HG03175 (cell line): ENCODE results near the gene EFNA2.

Source experiments
- ATAC-seq: cut with Tn5 transposase; IDR thresholded peaks from one replicate; pipeline ENCODE4 v1.9.1; 2021; ENCODE audit warnings: mild to moderate bottlenecking, moderate library complexity; ENCODE audit not compliant: unreplicated experiment

Gene EFNA2

GRCh38 chr19:1248786-1249297 lies 36.8 kb upstream of the EFNA2 start:
- ATAC-seq: peak; percentile 24

GRCh38 chr19:1249298-1249989 lies 36.2 kb upstream of the EFNA2 start:
- peak; percentile 50 for ATAC-seq

DNA sequence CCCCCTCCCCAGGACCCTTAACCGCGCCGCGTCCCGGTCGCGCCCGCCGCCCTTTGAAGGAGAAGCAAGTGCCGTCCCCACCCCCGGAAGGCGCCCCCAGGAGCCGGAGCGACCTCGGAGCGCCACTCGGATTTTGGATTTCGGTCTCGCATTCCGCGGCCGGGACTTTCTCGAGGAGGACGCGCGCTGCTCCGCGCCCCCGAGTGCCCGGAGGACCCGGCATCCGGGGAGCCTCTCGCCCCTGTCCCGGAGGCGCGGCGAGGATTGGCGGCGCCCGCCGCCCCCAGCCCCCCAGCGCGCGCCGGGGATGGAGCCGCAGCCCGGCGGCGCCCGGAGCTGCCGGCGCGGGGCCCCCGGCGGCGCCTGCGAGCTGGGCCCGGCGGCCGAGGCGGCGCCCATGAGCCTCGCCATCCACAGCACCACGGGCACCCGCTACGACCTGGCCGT lies 35.7 kb upstream of the EFNA2 start:
- no peak for ATAC-seq

DNA sequence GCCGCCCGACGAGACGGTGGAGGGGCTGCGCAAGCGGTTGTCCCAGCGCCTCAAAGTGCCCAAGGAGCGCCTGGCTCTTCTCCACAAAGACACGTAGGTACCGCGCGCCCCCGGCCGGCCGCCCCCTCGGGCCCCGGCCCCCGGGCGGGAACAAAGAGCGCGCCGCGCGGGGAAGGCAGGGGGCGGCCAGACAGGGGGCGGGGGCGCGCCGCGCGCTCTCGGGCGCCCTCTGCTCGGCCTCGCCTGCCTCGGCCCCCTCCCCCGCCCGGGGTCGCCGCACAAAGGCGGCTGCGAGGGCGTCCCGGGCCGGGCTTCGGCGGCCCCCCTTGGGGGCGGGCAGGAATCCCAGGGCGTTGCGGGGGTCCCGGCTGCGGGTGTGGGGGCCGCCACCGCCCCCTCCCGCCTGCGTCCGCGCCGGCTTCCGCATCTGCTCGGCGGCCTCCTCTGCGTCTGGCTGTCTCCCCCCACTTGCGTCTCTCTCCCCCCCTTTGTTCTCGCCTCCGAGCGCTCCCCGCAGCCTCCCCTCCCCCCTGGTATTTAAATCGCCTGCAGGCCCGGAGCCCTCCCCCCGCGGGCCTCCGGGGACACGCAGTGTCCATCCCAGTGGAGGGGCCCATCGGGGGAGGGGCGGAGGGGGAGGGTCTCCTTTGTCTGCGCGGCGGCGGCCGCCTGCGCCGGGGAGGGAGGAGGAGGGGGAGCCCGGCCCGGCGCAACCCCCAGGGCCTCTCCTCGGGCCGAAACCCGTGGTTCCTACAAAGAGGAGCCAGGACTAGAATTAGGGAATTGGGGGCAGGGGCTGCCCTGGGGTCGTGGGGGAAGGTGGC lies 35.0 kb upstream of the EFNA2 start:
- ATAC-seq: no peak

DNA sequence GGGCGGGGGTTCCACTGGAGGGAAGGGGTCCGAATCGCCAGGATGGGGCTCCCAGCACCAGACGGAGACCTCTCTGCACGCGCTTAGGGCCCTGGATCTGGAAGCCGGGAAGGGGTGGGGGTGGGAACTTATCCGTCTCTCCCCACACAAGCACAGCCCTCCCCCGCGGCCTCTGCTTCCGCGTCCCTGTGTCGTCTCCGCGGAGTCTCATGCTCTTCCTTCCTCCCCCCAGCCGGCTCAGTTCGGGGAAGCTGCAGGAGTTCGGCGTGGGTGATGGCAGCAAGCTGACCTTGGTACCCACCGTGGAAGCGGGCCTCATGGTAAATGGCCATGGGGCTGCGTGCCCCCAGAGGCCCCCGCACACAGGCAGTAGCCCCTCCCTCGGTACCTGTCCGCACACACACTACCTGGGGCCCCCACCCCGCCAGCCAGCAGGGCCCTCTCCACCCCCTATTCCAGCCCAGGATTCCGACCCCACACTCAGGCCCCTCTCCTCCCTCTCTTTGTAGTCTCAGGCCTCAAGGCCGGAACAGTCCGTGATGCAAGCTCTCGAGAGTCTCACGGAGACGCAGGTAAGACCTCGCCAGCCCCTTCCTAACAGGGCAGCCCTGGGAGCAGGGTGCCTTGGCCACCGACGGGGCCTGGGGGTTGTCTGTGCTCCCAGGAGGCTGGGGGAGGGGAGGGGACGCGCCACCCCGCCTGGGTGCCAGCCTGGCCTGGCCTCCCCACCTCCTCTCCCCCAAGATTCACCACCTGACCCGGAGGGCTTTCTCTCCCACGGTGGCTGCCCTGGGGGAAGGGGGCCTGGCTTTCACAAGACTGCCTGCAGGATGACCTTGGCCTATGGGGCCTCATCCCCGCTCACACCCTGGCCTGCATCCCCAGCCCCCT lies 34.1 kb upstream of the EFNA2 start:
- no peak for ATAC-seq

DNA sequence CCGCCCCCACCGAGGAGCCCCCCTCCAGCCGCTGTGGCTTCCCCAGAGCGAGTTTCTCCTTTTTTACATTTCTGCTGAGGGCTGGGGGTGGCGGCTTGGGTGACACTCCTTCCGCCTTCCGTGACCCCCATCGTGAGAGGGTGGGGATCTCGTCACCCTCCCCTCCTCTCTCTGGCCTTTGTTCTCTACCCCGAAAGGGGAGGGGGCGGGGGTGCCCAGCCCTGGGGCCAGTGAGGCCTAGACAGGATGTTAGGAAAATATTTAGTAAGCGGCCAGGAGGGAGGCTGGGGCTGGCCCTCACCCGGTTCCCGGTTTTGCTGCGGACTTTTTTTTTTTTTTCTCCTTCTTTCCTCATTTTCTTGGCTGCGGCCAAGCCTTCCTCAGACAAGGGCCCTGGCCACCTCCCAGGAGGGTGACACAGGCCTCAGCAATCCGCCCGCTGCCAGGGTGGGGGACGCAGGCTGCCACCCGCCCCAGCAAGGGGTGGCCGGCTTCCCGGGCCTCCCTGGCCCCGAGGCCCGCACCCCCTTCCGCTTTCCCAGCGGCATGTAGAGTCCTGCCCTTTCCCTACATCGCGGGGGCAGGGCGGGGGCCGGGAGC lies 33.4 kb upstream of the EFNA2 start:
- ATAC-seq: no peak

- ATAC-seq: no peak
These were observed 32.7 kb upstream of the EFNA2 start for GRCh38 chr19:1252821-1253513.

GRCh38 chr19:1253514-1254080 lies 32.1 kb upstream of the EFNA2 start:
- ATAC-seq: no peak

DNA sequence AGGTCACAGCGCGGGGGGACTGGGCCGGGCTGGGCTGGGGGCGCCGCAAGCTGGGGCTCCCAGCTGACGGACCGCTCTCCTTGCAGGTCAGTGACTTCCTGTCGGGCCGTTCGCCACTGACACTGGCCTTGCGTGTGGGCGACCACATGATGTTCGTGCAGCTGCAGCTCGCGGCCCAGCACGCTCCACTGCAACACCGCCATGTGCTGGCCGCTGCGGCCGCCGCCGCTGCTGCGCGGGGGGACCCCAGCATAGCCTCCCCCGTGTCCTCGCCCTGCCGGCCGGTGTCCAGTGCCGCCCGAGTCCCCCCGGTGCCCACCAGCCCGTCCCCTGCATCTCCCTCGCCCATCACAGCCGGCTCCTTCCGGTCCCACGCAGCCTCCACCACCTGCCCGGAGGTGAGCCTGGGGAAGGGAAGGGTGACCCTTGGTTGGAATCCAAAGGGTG lies 31.6 kb upstream of the EFNA2 start:
- ATAC-seq: no peak

DNA sequence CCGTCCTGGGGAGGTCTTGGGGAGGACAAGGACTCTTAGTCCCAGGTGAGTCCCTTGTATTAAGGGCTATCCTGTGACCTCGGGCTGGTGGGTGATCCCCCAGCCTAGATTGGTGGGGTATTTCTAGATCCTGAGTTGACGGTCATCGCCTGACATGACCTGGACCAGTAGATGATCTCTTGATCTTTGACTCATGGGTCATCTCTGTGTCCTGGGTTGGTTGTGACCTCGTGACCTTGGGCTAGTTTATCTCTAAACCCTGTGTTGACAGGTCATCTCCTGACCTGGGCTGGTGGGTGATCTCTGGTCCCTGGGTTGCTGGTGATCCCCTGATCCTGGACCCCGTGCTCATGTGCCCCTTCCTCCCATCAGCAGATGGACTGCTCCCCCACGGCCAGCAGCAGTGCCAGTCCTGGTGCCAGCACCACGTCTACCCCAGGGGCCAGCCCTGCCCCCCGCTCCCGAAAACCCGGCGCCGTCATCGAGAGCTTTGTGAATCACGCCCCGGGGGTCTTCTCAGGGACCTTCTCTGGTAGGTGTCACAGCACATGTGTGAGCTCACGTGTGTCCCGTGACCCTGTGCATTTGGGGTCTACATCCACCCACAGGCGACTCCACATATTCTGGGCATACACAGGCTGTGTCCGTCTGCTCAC lies 31.0 kb upstream of the EFNA2 start:
- ATAC-seq: no peak

DNA sequence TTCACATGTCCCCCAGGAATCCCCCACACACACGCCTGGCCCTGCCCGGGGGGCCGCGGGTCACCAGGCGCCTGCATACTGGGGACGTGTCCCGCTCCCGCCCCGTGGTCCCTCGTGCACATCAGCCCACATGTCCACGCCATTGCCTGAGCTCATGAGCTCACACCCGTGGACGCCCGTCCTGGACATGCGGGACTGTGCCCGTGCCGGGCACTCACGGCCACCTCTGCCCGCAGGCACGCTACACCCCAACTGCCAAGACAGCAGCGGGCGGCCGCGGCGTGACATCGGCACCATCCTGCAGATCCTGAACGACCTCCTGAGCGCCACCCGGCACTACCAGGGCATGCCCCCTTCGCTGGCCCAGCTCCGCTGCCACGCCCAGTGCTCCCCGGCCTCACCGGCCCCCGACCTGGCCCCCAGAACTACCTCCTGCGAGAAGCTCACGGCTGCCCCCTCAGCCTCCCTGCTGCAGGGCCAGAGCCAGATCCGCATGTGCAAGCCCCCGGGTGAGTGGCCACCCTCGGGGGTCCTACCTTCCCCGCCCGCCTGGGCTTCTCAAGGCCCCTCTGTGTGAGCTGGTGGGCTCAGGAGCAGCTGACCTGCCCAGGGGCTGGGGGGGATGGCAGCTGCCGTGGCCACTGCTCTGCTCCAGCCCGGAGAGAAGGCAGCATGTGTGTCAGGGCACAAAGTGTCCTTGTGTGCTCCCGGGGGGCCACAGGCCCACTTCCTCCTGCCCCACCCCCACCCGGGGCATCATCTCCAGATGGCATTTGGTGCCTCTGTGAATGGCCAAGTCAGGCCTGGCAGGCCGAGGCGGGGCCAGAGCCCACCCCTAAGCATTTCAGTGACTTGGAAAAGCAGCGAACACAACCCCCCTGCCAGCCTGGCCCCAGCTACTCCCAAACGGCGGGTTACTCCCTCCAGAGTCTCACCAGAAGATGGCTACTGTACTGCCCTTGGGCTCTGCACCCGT lies 30.2 kb upstream of the EFNA2 start:
- ATAC-seq: no peak

- no peak for ATAC-seq
These were observed 28.8 kb upstream of the EFNA2 start for GRCh38 chr19:1256646-1257474.

DNA sequence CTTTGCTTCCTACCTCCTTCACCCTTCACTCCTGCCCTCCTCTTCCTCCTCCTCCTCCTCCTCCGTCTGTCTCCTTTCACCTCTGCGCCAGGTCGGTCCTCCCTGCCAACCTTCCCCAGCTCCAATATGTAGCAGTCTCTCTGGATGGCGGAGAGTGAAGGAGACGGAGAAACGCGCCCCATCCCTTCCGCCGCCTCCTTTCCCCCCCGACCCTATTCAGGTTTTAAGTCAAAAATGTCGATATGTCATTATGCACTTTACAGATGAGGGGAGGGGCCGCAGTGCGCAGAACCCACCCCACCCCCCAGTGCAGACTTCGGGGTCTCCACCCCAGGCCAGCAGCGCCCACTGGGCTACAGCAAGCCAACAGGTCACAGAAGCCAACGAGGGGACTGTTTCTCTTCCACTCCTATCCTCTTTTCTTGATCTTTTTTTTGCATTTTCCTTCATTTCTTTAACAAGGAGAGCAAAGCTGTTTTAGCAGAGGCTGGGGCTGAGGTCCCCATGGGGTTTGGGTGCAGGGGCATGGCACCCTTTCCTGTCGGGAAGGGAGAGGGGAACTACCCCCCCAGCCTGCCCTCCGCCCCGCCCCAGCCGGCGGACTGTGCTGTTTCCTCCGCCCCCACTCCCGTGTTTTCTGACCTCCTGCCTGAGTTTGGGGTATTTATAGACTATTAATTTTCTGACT lies 28.1 kb upstream of the EFNA2 start:
- no peak for ATAC-seq

GRCh38 chr19:1258163-1258492 lies 27.5 kb upstream of the EFNA2 start:
- ATAC-seq: no peak

- no peak for ATAC-seq
These were observed 26.9 kb upstream of the EFNA2 start for GRCh38 chr19:1258707-1259205.

DNA sequence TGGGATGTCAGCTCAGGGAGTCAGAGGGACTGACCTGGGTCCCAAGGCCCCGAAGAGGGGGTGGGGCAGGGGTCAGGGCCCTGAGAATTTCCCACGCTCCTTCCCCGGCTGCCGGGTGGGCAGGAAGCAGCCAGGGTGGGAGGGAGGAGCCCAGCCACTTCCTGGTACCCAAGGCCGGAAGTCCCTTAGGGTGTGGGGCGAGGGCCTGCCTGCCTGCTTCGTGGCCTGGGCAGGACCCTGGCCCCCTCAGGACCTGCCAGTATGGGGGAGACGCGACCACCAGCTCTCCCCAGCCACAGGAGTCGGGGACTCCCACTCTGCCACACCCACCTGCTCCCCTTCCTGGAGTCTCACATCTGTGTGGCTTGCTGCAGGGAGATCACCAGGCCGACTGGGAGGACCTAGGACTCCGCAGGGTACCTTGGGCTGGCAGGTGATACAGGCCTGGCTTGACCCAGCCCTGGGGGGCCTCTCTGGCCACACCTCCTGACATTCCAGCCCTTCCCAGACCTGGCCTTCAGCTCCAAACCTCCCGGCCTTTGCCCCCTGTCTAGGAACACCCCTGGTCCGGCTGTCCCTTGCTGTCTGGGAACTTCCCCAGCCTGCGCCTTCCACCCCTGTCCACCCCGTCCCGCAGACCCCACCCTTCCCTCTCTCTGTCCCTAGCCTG lies 26.3 kb upstream of the EFNA2 start:
- peak; percentile 33 for ATAC-seq
